Stimulated activated naive CD4-positive, alpha-beta T cell treated with Interleukin-2 at 50 U/mL for 16 hours (primary cell): Measurements from ENCODE around the gene GDI2.
"Not testable (repeated sequence)": the region's sequence is repeated elsewhere in the genome, so short reads cannot be mapped to it uniquely, and the experiment has no call there.

Experiments used
- DNase-seq: peaks from one replicate; lab custom pipeline; 2025; lab: John Stamatoyannopoulos, UW

Gene GDI2

GRCh38 chr10:5827841-5828240, 14.6 kb upstream of the GDI2 start:
- DNase-seq: no peak

GRCh38 chr10:5826511-5826910, 13.3 kb upstream of the GDI2 start:
- DNase-seq: not testable (repeated sequence)

GRCh38 chr10:5818894-5819293, 5.7 kb upstream of the GDI2 start:
- no peak for DNase-seq

DNA sequence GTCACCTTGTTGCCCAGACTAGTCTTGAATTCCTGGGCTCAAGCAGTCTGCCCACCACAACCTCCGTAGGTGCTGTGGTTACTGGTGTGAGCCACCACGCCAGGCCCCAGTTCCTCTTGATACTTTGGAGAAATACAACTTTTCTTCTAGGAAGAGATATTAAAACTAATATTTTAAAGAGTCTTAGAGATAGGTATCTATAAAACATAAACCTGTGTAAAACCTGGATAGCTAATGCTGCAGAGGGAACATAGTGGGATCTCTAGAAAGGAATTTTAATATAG, 4.8 kb upstream of the GDI2 start:
- no peak for DNase-seq

DNA sequence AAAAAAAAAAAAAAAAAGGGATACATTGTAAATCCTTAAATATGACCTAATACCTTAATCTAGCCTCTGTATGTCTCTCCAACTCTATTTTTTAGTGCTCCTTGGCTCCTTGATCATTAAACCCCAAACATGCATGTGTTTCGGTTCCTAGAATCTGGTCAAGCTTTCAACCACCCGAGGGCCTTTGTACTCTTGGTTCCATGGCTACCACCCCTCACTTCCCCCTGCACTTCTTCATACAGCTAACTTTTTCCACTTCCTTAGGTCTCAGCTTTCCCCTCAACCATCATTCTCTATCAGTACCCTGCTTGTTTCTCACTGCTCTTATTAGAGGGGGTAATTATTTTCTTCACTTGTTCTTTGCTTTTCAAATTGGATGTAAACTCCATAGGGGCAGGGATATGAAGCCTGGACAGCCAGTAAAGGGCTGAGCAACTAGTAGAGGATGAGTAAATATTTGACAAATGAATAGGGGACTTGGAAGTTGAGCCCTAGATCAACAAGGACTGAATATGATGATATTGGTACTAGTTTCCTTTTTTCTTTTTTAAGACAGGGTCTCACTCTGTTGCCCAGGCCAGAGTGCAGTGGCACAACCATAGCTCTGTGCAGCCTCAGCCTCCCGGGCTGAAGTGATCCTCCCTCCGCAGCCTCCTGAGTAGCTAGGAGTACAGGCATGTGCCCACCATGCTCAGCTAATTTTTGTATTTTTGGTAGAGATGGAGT, 4.3 kb upstream of the GDI2 start:
- no peak for DNase-seq

GRCh38 chr10:5816170-5816569, 2.9 kb upstream of the GDI2 start:
- DNase-seq: no peak

- DNase-seq: peak; percentile 25
Measured at GRCh38 chr10:5814110-5815107, 1.2 kb upstream of the GDI2 start.

DNA sequence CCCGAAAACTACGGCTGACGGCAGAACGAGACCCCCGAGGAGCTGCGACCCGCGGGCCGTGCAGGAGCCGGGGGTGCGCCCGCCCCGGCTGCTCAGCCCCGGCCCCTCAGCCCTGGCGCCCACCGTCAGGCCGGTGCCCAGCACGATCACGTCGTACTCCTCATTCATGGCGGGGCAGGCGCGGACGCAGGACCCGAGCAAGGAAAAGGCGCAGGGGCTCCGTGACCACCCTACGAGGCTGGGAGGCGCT, 218 bp downstream of the GDI2 start:
- DNase-seq: no peak

GRCh38 chr10:5812283-5813090, 747 bp downstream of the GDI2 start:
- peak; percentile 23 for DNase-seq

DNA sequence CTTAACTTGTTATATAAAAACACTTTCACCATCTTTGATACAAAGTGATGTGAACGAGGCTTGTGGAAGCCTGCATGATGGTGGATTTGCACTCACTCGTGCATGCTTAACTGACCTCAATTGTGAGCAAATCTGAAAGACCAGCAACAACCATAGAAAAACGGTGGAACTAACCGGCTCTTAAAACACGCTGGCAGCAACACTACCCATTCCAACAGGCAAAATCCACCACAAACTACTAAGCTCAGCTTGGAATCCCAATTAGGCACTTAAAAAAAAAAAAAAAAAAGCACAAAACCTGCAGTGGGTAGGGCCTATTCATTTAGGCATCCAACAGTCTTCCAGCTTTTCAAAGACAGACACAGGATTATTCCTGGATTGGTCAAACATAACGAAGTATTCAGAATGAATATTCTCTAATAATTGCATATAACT, 1.8 kb downstream of the GDI2 start:
- no peak for DNase-seq

DNA sequence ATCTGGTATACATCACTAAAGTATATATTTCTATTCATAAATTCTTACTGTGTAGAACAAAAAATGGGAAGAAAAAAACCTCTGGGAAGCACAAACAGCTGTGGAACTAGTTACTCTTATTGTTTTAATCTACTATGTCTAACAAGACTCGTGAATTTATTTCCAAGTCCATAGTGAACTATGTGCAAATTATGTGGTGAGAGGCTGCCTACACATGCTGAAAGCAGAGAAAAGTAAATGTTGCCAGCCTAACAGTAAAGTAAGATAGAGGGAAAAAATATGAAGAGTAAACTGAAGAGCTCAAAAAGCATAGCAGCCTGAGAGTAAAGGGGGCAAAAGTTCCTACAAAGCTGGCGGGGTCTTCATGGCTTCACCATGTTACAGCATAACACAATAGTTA, 3.0 kb downstream of the GDI2 start:
- DNase-seq: no peak

GRCh38 chr10:5809527-5810154, 3.6 kb downstream of the GDI2 start:
- DNase-seq: no peak

DNA sequence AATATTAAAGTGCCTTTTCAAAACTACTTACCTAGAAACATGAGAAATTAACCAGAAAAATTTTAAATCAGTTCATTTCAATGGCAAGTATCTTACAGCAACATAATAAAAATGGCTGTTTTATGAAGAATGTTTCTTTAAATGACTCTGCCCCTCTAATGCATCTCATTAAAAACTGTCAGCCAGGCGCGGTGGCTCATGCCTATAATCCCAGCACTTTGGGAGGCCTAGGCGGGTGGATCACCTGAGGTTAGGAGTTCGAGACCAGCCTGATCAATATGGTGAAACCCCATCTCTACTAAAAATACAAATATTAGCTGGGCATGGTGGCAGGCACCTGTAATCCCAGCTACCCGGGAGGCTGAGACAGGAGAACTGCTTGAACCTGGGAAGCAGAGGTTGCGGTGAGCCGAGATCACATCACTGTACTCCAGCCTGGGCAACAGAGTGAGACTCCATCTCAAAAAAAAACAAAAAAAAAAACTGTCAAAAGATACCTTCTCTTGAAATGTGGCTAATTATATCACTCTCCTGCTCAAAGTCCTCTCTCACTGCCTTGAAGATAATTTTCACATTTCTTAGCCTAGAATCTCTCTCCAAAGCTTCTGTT, 4.3 kb downstream of the GDI2 start:
- DNase-seq: not testable (repeated sequence)

DNA sequence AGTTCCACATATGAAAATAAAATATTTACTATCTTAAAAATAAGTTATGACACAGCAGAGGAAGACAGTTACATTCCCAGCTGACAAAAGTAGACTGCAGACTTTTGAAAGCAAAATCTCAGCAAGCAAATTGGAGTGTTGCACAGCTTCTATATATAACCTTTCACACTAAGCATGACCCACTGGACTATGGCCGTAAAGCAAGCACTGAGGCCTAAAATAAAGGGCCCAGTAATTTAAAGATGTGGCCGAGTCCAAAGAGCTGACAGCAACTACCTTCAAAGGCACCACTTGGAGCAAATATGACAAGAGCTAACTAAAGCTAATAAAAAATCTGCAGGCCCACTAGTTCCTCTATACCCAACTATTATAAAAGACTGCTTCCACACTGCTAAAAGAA, 6.5 kb downstream of the GDI2 start:
- no peak for DNase-seq

DNA sequence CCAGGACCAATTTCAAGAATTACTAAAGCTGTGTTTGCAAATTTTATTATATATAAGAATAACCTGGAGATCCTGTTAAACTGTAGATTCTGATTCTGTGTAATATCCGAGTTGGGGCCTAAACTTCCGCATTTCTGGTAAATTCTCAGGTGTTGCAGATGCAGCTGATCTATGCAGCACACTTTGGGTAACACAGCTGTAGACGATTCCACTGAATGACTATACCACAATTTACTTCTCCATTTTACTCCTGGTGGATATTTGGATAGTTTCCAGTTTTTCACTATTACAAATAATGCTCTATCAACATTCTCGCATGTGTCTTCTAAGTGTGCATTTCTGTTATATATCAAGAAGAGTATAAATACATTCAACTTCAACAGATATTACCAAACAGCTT, 7.5 kb downstream of the GDI2 start:
- DNase-seq: no peak

- DNase-seq: no peak
Measured at GRCh38 chr10:5805260-5805659, 8.0 kb downstream of the GDI2 start.

- no peak for DNase-seq
Measured at GRCh38 chr10:5804386-5804785, 8.8 kb downstream of the GDI2 start.

GRCh38 chr10:5800782-5801181, 12.5 kb downstream of the GDI2 start:
- no peak for DNase-seq

DNA sequence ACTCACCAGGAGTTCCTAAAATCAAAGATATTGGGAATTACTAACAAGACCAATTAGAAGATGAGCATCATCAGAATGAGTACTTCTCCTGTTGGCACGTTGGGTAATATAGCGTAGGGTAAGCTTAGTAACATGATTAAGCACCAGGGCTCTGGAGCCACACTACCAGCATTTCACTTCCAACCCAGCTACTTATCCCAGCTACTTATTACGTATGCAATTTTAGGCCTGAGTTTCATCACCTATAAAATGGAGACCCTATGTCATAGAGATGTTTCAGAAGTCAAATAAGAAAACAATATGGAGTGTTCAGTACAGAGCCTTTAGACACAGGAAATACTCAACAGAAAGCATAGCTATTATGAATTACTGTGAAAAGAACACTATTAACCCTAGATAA, 19.0 kb downstream of the GDI2 start:
- no peak for DNase-seq

GRCh38 chr10:5789626-5790025, 23.6 kb downstream of the GDI2 start:
- no peak for DNase-seq

DNA sequence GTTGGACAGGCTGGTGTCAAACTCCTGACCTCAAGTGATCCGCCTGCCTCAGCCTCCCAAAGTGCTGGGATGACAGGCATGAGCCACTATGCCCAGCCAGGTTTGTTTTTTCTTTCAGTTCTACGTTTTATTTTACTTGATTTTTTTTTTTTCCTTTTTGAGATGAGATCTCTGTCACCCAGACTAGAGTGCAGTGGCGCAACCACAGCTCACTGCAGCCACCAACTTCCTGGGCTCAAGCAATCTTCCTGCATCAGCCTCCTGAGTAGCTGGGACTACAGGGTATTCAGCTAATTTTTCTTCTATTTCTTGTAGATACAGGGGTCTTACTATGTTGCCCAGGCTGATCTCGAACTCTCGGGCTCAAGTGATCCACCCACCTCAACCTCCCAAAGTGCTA, 24.3 kb downstream of the GDI2 start:
- no peak for DNase-seq

GRCh38 chr10:5783300-5783699, 29.9 kb downstream of the GDI2 start:
- DNase-seq: no peak
